Measurements from ENCODE around the gene NRG4. TPM values are rescaled to one million over a fixed set of nuclear protein-coding genes. Genes with fewer than 3 reads are reported as not detected.

NRG4 gene
- total and polyA plus RNA-seq, 2 of the 8 experiments (the other 6 are each of a cell fraction or from before 2014, with no cell fraction given) = 0.24 TPM; not detected in 1

GRCh38 chr15:75995611-75996010 lies 16.6 kb downstream of the NRG4 start:
- Histone ChIP-seq H3K9me3 (ENCODE audit: insufficient read depth in 2 of 2, low read depth in 1 of 2, low read length in 1 of 2) (no peaks in the 10 kb centered on the region), H3K14ac (ENCODE audit: insufficient read length) (no peak overlapping the region), H2AFZ (ENCODE audit: low read length) (no peak overlapping the region), H4K20me1 (replicated peaks in 1 of 2; ENCODE audit: control insufficient read depth in 1 of 2, insufficient read depth in 2 of 2, low read length in 2 of 2) (no peaks in the 10 kb centered on the region), H3K4ac (replicated peaks; ENCODE audit: insufficient read length, low read depth, low read length) (no peak overlapping the region), H4K5ac (ENCODE audit: insufficient read length, low read depth, low read length) (no peak overlapping the region), H3K9ac (replicated peaks in 1 of 4; ENCODE audit: extremely low read depth in 1 of 4, low read depth in 3 of 4, low read length in 3 of 4) (no peak overlapping the region), H3K27ac (ENCODE audit: low read depth, low read length) (no peak overlapping the region), H4K91ac (replicated peaks; ENCODE audit: insufficient read length, low read length) (no peak overlapping the region), H3K4me3 (ENCODE audit: extremely low read depth in 1 of 4, insufficient read depth in 2 of 4, low read depth in 3 of 4, low read length in 4 of 4) (no peak overlapping the region), H4K8ac (ENCODE audit: extremely low read depth, insufficient read depth, low read length) (no peak overlapping the region), H2AK5ac (ENCODE audit: low read depth, low read length) (no peak overlapping the region), H3K79me1 (ENCODE audit: low read depth, low read length) (no peaks in the 10 kb centered on the region), H2BK12ac (ENCODE audit: low read depth, low read length) (no peak overlapping the region), H3K36me3 (ENCODE audit: control insufficient read depth in 2 of 4, insufficient read depth in 4 of 4, low read length in 3 of 4) (no peaks in the 10 kb centered on the region), H2BK15ac (ENCODE audit: low read length) (no peak overlapping the region), H3K27me3 (replicated peaks in 1 of 4; ENCODE audit: control insufficient read depth in 3 of 4, extremely low read depth in 1 of 4, insufficient read depth in 3 of 4, low read length in 3 of 4) (no peaks in the 10 kb centered on the region), H2BK120ac (replicated peaks; ENCODE audit: low read depth, low read length) (no peak overlapping the region), H3K4me2 (ENCODE audit: insufficient read depth in 1 of 2, low read depth in 2 of 2, low read length in 2 of 2) (no peak overlapping the region), H3K79me2 (ENCODE audit: control insufficient read depth in 1 of 2, insufficient read depth in 2 of 2, low read length in 2 of 2) (no peaks in the 10 kb centered on the region), H3K23me2 (ENCODE audit: low read depth, low read length) (no peaks in the 10 kb centered on the region), H3K4me1 (replicated peaks in 1 of 4; ENCODE audit: control insufficient read depth in 3 of 4, insufficient read depth in 4 of 4, low read length in 3 of 4) (peaks cover 0 to 3% (median 0%) of the 10 kb centered on the region in 4 experiments; a peak in 1 of 7 replicates), H2BK5ac (ENCODE audit: low read depth, low read length) (no peak overlapping the region), H3K23ac (ENCODE audit: insufficient read length) (no peak overlapping the region), H3K56ac (replicated peaks; ENCODE audit: insufficient read length, low read depth, low read length) (no peak overlapping the region), H3K18ac (ENCODE audit: extremely low read depth, low read length) (no peak overlapping the region), H2BK20ac (ENCODE audit: low read length) (no peak overlapping the region)
- 96% methylated on average over 1 of the region's 1 CpG; no CpG with 5 or more reads in 1 of the 2 experiments for WGBS, 2 experiments (ENCODE audit: extremely low coverage in 1 of 2, insufficient coverage in 1 of 2, insufficient read length in 1 of 2, insufficient replicate concordance in 2 of 2, low coverage in 1 of 2, low lambda C conversion rate in 2 of 2, missing lambda C conversion rate in 1 of 2)
- ChIA-PET POLR2A (ENCODE audit: partially characterized antibody) (no interaction called here), CTCF (ENCODE audit: partially characterized antibody) (interaction anchor here (0.6 to 0.8 kb wide), 4 partner anchors 10 to 67 kb away, joined by 3 read pairs; no protein-coding TSS in a partner anchor)
- no peak for FAIRE-seq
- DNase-seq (ENCODE audit: low read depth in 1 of 2, low spot score in 2 of 2) = no peak
- no peak for TF ChIP-seq RNF2 (IDR thresholded peaks at IDR 0.05; ENCODE audit: borderline replicate concordance, low read depth, low read length, missing control alignments, poor library complexity, severe bottlenecking)
- no peak for TF ChIP-seq SIX5 (IDR thresholded peaks at IDR 0.05; ENCODE audit: low read depth, low read length)
- TF ChIP-seq NANOG (IDR thresholded peaks at IDR 0.05; ENCODE audit: insufficient read depth, low read depth, low read length, poor library complexity, severe bottlenecking) = no peak
- TF ChIP-seq RFX5 (IDR thresholded peaks at IDR 0.05; ENCODE audit: borderline replicate concordance, low read depth, low read length) = no peak
- no peak for TF ChIP-seq RXRA (IDR thresholded peaks at IDR 0.05; ENCODE audit: insufficient read depth, low read depth, low read length)
- no peak for TF ChIP-seq ATF2 (IDR thresholded peaks at IDR 0.05; ENCODE audit: low read length)
